Measurements from ENCODE around the gene LRRC28.

LRRC28 gene

GRCh38 chr15:99426431-99427105, 175.3 kb downstream of the LRRC28 start:
- no peaks in the 10 kb centered on the region for H3K9me3 ChIP-seq (ENCODE audit: control insufficient read depth, insufficient read depth, low read length)
- no CpG with 5 or more reads among the region's 26 CpGs for WGBS (ENCODE audit: insufficient coverage, insufficient read length)
- H3K4me1 ChIP-seq (ENCODE audit: control insufficient read depth, insufficient read depth, low read length): no peaks in the 10 kb centered on the region
- DNase-seq (ENCODE audit: low read depth, low spot score): no peak
- H3K4me3 ChIP-seq (ENCODE audit: low read length): no peak overlapping the region
- no peak overlapping the region for H3K27ac ChIP-seq (ENCODE audit: low read length)
- H3K27me3 ChIP-seq (ENCODE audit: control insufficient read depth, insufficient read depth, low read length): no peaks in the 10 kb centered on the region
- H3K36me3 ChIP-seq (ENCODE audit: control insufficient read depth, insufficient read depth, low read length): no peaks in the 10 kb centered on the region

GRCh38 chr15:99427210-99427609, 175.9 kb downstream of the LRRC28 start:
- no peaks in the 10 kb centered on the region; the same call in 1 of the 2 replicates for H3K4me1 ChIP-seq (ENCODE audit: control insufficient read depth, insufficient read depth, low read length)
- no CpG with 5 or more reads among the region's 8 CpGs for WGBS (ENCODE audit: insufficient coverage, insufficient read length)

GRCh38 chr15:99427668-99428361, 176.5 kb downstream of the LRRC28 start:
- Histone ChIP-seq H3K4me3 (ENCODE audit: low read length) (no peak overlapping the region), H3K27ac (ENCODE audit: low read length) (no peak overlapping the region), H3K36me3 (ENCODE audit: control insufficient read depth, insufficient read depth, low read length) (no peaks in the 10 kb centered on the region), H3K27me3 (ENCODE audit: control insufficient read depth, insufficient read depth, low read length) (no peaks in the 10 kb centered on the region), H3K9me3 (ENCODE audit: control insufficient read depth, insufficient read depth, low read length) (no peaks in the 10 kb centered on the region), H3K4me1 (ENCODE audit: control insufficient read depth, insufficient read depth, low read length) (no peaks in the 10 kb centered on the region; the same call in 1 of the 2 replicates)
- DNase-seq (ENCODE audit: low read depth, low spot score): no peak
- no CpG with 5 or more reads among the region's 22 CpGs for WGBS (ENCODE audit: insufficient coverage, insufficient read length)

More at GRCh38 chr15:99427210-99427609, 175.9 kb downstream of the LRRC28 start:
- Histone ChIP-seq H3K27ac (ENCODE audit: low read length) (no peak overlapping the region), H3K27me3 (ENCODE audit: control insufficient read depth, insufficient read depth, low read length) (no peaks in the 10 kb centered on the region), H3K9me3 (ENCODE audit: control insufficient read depth, insufficient read depth, low read length) (no peaks in the 10 kb centered on the region), H3K36me3 (ENCODE audit: control insufficient read depth, insufficient read depth, low read length) (no peaks in the 10 kb centered on the region), H3K4me3 (ENCODE audit: low read length) (no peak overlapping the region)
- DNase-seq (ENCODE audit: low read depth, low spot score): no peak

- H3K4me1 ChIP-seq (ENCODE audit: control insufficient read depth, insufficient read depth, low read length): peaks cover 2% of the 10 kb centered on the region; the same call in 1 of the 2 replicates
- H3K36me3 ChIP-seq (ENCODE audit: control insufficient read depth, insufficient read depth, low read length): no peaks in the 10 kb centered on the region
- no peak for DNase-seq (ENCODE audit: low read depth, low spot score)
- H3K9me3 ChIP-seq (ENCODE audit: control insufficient read depth, insufficient read depth, low read length): no peaks in the 10 kb centered on the region
- H3K27me3 ChIP-seq (ENCODE audit: control insufficient read depth, insufficient read depth, low read length): no peaks in the 10 kb centered on the region
- WGBS (ENCODE audit: insufficient coverage, insufficient read length): no CpG with 5 or more reads among the region's 5 CpGs
- H3K4me3 ChIP-seq (ENCODE audit: low read length): no peak overlapping the region
- no peak overlapping the region for H3K27ac ChIP-seq (ENCODE audit: low read length)
Observed at GRCh38 chr15:99429681-99430081, 178.4 kb downstream of the LRRC28 start.

GRCh38 chr15:99430881-99431401, 179.7 kb downstream of the LRRC28 start:
- no peak overlapping the region for H3K4me3 ChIP-seq (ENCODE audit: low read length)
- no peaks in the 10 kb centered on the region for H3K36me3 ChIP-seq (ENCODE audit: control insufficient read depth, insufficient read depth, low read length)
- no peak for DNase-seq (ENCODE audit: low read depth, low spot score)
- H3K27me3 ChIP-seq (ENCODE audit: control insufficient read depth, insufficient read depth, low read length): no peaks in the 10 kb centered on the region
- H3K9me3 ChIP-seq (ENCODE audit: control insufficient read depth, insufficient read depth, low read length): no peaks in the 10 kb centered on the region
- H3K27ac ChIP-seq (ENCODE audit: low read length): no peak overlapping the region
- no CpG with 5 or more reads among the region's 22 CpGs for WGBS (ENCODE audit: insufficient coverage, insufficient read length)
- H3K4me1 ChIP-seq (ENCODE audit: control insufficient read depth, insufficient read depth, low read length): peaks cover 2% of the 10 kb centered on the region; the same call in 1 of the 2 replicates

- Histone ChIP-seq H3K36me3 (ENCODE audit: control insufficient read depth, insufficient read depth, low read length) (no peaks in the 10 kb centered on the region), H3K4me1 (ENCODE audit: control insufficient read depth, insufficient read depth, low read length) (peaks cover 2% of the 10 kb centered on the region; the same call in 1 of the 2 replicates), H3K27ac (ENCODE audit: low read length) (no peak overlapping the region), H3K27me3 (ENCODE audit: control insufficient read depth, insufficient read depth, low read length) (no peaks in the 10 kb centered on the region), H3K9me3 (ENCODE audit: control insufficient read depth, insufficient read depth, low read length) (no peaks in the 10 kb centered on the region), H3K4me3 (ENCODE audit: low read length) (no peak overlapping the region)
- WGBS (ENCODE audit: insufficient coverage, insufficient read length): no CpG with 5 or more reads among the region's 13 CpGs
- DNase-seq (ENCODE audit: low read depth, low spot score): no peak
Observed at GRCh38 chr15:99431661-99432091, 180.4 kb downstream of the LRRC28 start.

- H3K9me3 ChIP-seq (ENCODE audit: control insufficient read depth, insufficient read depth, low read length): no peaks in the 10 kb centered on the region
- no CpG with 5 or more reads among the region's 15 CpGs for WGBS (ENCODE audit: insufficient coverage, insufficient read length)
- H3K4me3 ChIP-seq (ENCODE audit: low read length): no peak overlapping the region
- no peak overlapping the region for H3K27ac ChIP-seq (ENCODE audit: low read length)
- no peak for DNase-seq (ENCODE audit: low read depth, low spot score)
- no peaks in the 10 kb centered on the region for H3K36me3 ChIP-seq (ENCODE audit: control insufficient read depth, insufficient read depth, low read length)
- H3K4me1 ChIP-seq (ENCODE audit: control insufficient read depth, insufficient read depth, low read length): peaks cover 2% of the 10 kb centered on the region; the same call in 1 of the 2 replicates
- no peaks in the 10 kb centered on the region for H3K27me3 ChIP-seq (ENCODE audit: control insufficient read depth, insufficient read depth, low read length)
Observed at GRCh38 chr15:99432271-99433025, 181.2 kb downstream of the LRRC28 start.

- WGBS (ENCODE audit: insufficient coverage, insufficient read length): no CpG with 5 or more reads among the region's 14 CpGs
- Histone ChIP-seq H3K36me3 (ENCODE audit: control insufficient read depth, insufficient read depth, low read length) (no peaks in the 10 kb centered on the region), H3K4me1 (ENCODE audit: control insufficient read depth, insufficient read depth, low read length) (peaks cover 2% of the 10 kb centered on the region; the same call in 1 of the 2 replicates), H3K27me3 (ENCODE audit: control insufficient read depth, insufficient read depth, low read length) (no peaks in the 10 kb centered on the region), H3K4me3 (ENCODE audit: low read length) (no peak overlapping the region), H3K9me3 (ENCODE audit: control insufficient read depth, insufficient read depth, low read length) (no peaks in the 10 kb centered on the region), H3K27ac (ENCODE audit: low read length) (no peak overlapping the region)
- no peak for DNase-seq (ENCODE audit: low read depth, low spot score)
Observed at GRCh38 chr15:99433026-99433756, 181.9 kb downstream of the LRRC28 start.

- Histone ChIP-seq H3K27ac (ENCODE audit: low read length) (no peak overlapping the region), H3K36me3 (ENCODE audit: control insufficient read depth, insufficient read depth, low read length) (no peaks in the 10 kb centered on the region), H3K4me3 (ENCODE audit: low read length) (no peak overlapping the region), H3K9me3 (ENCODE audit: control insufficient read depth, insufficient read depth, low read length) (no peaks in the 10 kb centered on the region), H3K4me1 (ENCODE audit: control insufficient read depth, insufficient read depth, low read length) (peaks cover 2% of the 10 kb centered on the region), H3K27me3 (ENCODE audit: control insufficient read depth, insufficient read depth, low read length) (no peaks in the 10 kb centered on the region)
- DNase-seq (ENCODE audit: low read depth, low spot score): no peak
- WGBS (ENCODE audit: insufficient coverage, insufficient read length): no CpG with 5 or more reads among the region's 21 CpGs
Observed at GRCh38 chr15:99433757-99434450, 182.6 kb downstream of the LRRC28 start.

Measured in iPS DF 6.9 (cell line).